ENCODE results near the gene PCSK1N.

Gene PCSK1N

DNA sequence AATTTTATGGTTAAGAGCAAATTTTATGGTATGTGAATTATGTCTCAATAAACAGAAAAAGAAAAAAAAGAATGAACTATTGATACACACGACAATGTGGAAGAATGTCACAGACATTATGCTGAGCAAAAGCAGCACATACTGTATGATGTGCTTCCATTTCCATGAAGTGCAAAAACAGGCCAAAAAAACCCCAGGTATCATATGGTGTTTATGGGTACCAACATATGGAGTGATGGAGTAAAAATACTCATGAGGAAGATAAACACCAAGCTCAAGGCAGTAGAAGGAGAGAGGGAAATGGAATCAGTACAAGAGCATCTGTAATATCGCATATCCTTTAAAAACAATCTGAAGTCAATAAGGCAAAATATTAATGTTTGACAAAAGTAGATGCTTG is 53.2 kb downstream of the PCSK1N start:
- no peaks in the 10 kb centered on the region for H3K9me3 ChIP-seq (ENCODE audit: insufficient read depth, low read depth, low read length)
- no peak overlapping the region for H2AFZ ChIP-seq (ENCODE audit: low read length)
- H3K4me2 ChIP-seq (ENCODE audit: low read depth, low read length, poor library complexity, severe bottlenecking) = no peak overlapping the region
- H3K4me3 ChIP-seq (ENCODE audit: low read length, poor library complexity, severe bottlenecking) = no peak overlapping the region
- H3K9ac ChIP-seq (ENCODE audit: low read depth, low read length, poor library complexity, severe bottlenecking) = no peak overlapping the region
- H3K79me2 ChIP-seq (ENCODE audit: insufficient read depth, low read length) = no peaks in the 10 kb centered on the region
- no peaks in the 10 kb centered on the region for H3K4me1 ChIP-seq (ENCODE audit: insufficient read depth, low read length, poor library complexity, severe bottlenecking)
- no peak for TF ChIP-seq CTCF (conservative IDR thresholded peaks at IDR 0.05; ENCODE audit: low read length)
- no peak for TF ChIP-seq EZH2phosphoT487 (IDR thresholded peaks at IDR 0.05; ENCODE audit: borderline replicate concordance)
- no peaks in the 10 kb centered on the region for H3K27me3 ChIP-seq (ENCODE audit: insufficient read depth, low read length, poor library complexity, severe bottlenecking)
- H4K20me1 ChIP-seq (ENCODE audit: insufficient read depth, low read length, poor library complexity, severe bottlenecking) = no peaks in the 10 kb centered on the region
- H3F3A ChIP-seq (ENCODE audit: low read depth) = no peaks in the 10 kb centered on the region
- H3K36me3 ChIP-seq (ENCODE audit: insufficient read depth, low read length) = no peaks in the 10 kb centered on the region
- no peaks in the 10 kb centered on the region for H3K9me2 ChIP-seq (replicated peaks; ENCODE audit: low read depth, low read length)

- no peaks in the 10 kb centered on the region for H3K36me3 ChIP-seq (ENCODE audit: insufficient read depth, low read length)
- H3K9me2 ChIP-seq (replicated peaks; ENCODE audit: low read depth, low read length) = no peaks in the 10 kb centered on the region
- no peaks in the 10 kb centered on the region for H3F3A ChIP-seq (ENCODE audit: low read depth)
- H3K4me2 ChIP-seq (ENCODE audit: low read depth, low read length, poor library complexity, severe bottlenecking) = no peak overlapping the region
- H4K20me1 ChIP-seq (ENCODE audit: insufficient read depth, low read length, poor library complexity, severe bottlenecking) = no peaks in the 10 kb centered on the region
- no peaks in the 10 kb centered on the region for H3K9me3 ChIP-seq (ENCODE audit: insufficient read depth, low read depth, low read length)
- no peak overlapping the region for H3K4me3 ChIP-seq (ENCODE audit: low read length, poor library complexity, severe bottlenecking)
- H2AFZ ChIP-seq (ENCODE audit: low read length) = no peak overlapping the region
- H3K27me3 ChIP-seq (ENCODE audit: insufficient read depth, low read length, poor library complexity, severe bottlenecking) = no peaks in the 10 kb centered on the region
- H3K4me1 ChIP-seq (ENCODE audit: insufficient read depth, low read length, poor library complexity, severe bottlenecking) = no peaks in the 10 kb centered on the region
- H3K79me2 ChIP-seq (ENCODE audit: insufficient read depth, low read length) = no peaks in the 10 kb centered on the region
- TF ChIP-seq EZH2phosphoT487 (IDR thresholded peaks at IDR 0.05; ENCODE audit: borderline replicate concordance) = no peak
- TF ChIP-seq CTCF (conservative IDR thresholded peaks at IDR 0.05; ENCODE audit: low read length) = no peak
- no peak overlapping the region for H3K9ac ChIP-seq (ENCODE audit: low read depth, low read length, poor library complexity, severe bottlenecking)
Measured at GRCh38 chrX:48781705-48782104, 53.7 kb downstream of the PCSK1N start.

Data from Loucy (cell line).